Hepatocyte (in vitro differentiated cells): ENCODE results near the gene HLA-F.

Source experiments
- CTCF ChIP-seq: fragments of 200-600 bp; sonication (generic); IDR thresholded peaks from 2 replicates; pipeline ENCODE4 v1.5.1; 2016; ENCODE audit warnings: antibody characterized with exemption, mild to moderate bottlenecking; ENCODE audit not compliant: poor library complexity
- EZH2 ChIP-seq: fragments of 200-600 bp; sonication (generic); IDR thresholded peaks from 2 replicates; pipeline ENCODE4 v1.6.1; 2016; ENCODE audit warnings: antibody characterized with exemption, mild to moderate bottlenecking, borderline replicate concordance
- EZH2phosphoT487 ChIP-seq: fragments of 200-600 bp; sonication (generic); IDR thresholded peaks from one replicate; pipeline ENCODE4 v1.6.1; 2018; ENCODE audit warnings: antibody characterized with exemption, mild to moderate bottlenecking, low read depth, moderate library complexity; ENCODE audit not compliant: unreplicated experiment, severe bottlenecking

DNA sequence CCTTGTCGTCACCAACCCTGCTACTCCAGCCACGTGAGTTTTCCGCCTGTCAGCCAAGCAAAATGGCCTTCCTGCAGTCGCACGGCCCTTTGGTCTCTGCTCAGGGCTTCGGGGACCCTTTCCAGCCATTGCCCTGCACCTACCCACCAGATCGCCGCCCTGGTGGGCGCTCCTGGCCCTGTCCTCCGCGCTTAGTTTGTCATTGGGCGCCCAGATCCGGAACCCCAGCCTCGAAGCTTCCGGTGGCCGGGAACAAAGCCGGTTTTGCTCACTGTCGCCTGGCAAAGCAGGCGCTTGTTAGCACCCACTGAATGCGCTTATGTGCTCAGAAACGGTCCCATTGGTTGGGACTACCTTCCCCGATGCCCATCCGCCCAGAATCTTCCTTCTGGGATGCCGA, 42.8 kb upstream of the HLA-F start:
- TF ChIP-seq CTCF (no peak), EZH2phosphoT487 (no peak), EZH2 (no peak)
